ENCODE measurements around the gene PRKACA.

PRKACA gene

GRCh38 chr19:14094854-14095253 is 22.7 kb downstream of the PRKACA start:
- Histone ChIP-seq H3K4me3 (ENCODE audit: low read length) (no peak overlapping the region), H2AFZ (ENCODE audit: low read length) (no peak overlapping the region), H4K20me1 (ENCODE audit: insufficient read depth, low read length) (no peaks in the 10 kb centered on the region), H3K9me3 (replicated peaks; ENCODE audit: insufficient read depth, low read length) (no peaks in the 10 kb centered on the region), H3K27ac (ENCODE audit: low read length) (no peak overlapping the region), H3K4me1 (ENCODE audit: low read length) (peaks cover 3% of the 10 kb centered on the region; the same call in 1 of the 2 replicates), H3K36me3 (replicated peaks; ENCODE audit: insufficient read depth, low read length) (no peaks in the 10 kb centered on the region), H3K4me2 (ENCODE audit: low read depth, low read length) (no peak overlapping the region), H3F3A (ENCODE audit: insufficient read depth, low read length) (no peaks in the 10 kb centered on the region; the same call in 1 of the 2 replicates), H3K79me2 (ENCODE audit: low read length) (no peaks in the 10 kb centered on the region), H3K9ac (ENCODE audit: low read length) (no peak overlapping the region), H3K27me3 (replicated peaks; ENCODE audit: insufficient read depth, low read length) (no peaks in the 10 kb centered on the region), H3K9me2 (replicated peaks; ENCODE audit: insufficient read depth, low read length) (no peaks in the 10 kb centered on the region)
- TF ChIP-seq EZH2 (optimal IDR thresholded peaks at IDR 0.05; ENCODE audit: low read depth, low read length) (no peak), EZH2phosphoT487 (IDR thresholded peaks at IDR 0.05; ENCODE audit: low read length) (no peak), CTCF (IDR thresholded peaks at IDR 0.05; ENCODE audit: low read length) (no peak)
- DNase-seq = no peak

GRCh38 chr19:14093117-14093823 is 24.3 kb downstream of the PRKACA start:
- Histone ChIP-seq H3K36me3 (replicated peaks; ENCODE audit: insufficient read depth, low read length) (no peaks in the 10 kb centered on the region), H3K9me3 (replicated peaks; ENCODE audit: insufficient read depth, low read length) (no peaks in the 10 kb centered on the region), H4K20me1 (ENCODE audit: insufficient read depth, low read length) (no peaks in the 10 kb centered on the region), H3K4me3 (ENCODE audit: low read length) (no peak overlapping the region), H3F3A (ENCODE audit: insufficient read depth, low read length) (no peaks in the 10 kb centered on the region; the same call in 1 of the 2 replicates), H2AFZ (ENCODE audit: low read length) (no peak overlapping the region), H3K9me2 (replicated peaks; ENCODE audit: insufficient read depth, low read length) (no peaks in the 10 kb centered on the region), H3K79me2 (ENCODE audit: low read length) (no peaks in the 10 kb centered on the region), H3K4me1 (ENCODE audit: low read length) (peaks cover 3% of the 10 kb centered on the region; the same call in 1 of the 2 replicates), H3K27ac (ENCODE audit: low read length) (no peak overlapping the region), H3K9ac (ENCODE audit: low read length) (no peak overlapping the region), H3K4me2 (ENCODE audit: low read depth, low read length) (no peak overlapping the region), H3K27me3 (replicated peaks; ENCODE audit: insufficient read depth, low read length) (no peaks in the 10 kb centered on the region)
- no peak for DNase-seq
- TF ChIP-seq EZH2phosphoT487 (IDR thresholded peaks at IDR 0.05; ENCODE audit: low read length) (no peak), CTCF (IDR thresholded peaks at IDR 0.05; ENCODE audit: low read length) (no peak), EZH2 (optimal IDR thresholded peaks at IDR 0.05; ENCODE audit: low read depth, low read length) (no peak)

GRCh38 chr19:14091813-14092462 is 25.6 kb downstream of the PRKACA start:
- peak overlapping the region; percentile 95 for H3K4me3 ChIP-seq (ENCODE audit: low read length)
- DNase-seq = no peak
- no peaks in the 10 kb centered on the region for H3K36me3 ChIP-seq (replicated peaks; ENCODE audit: insufficient read depth, low read length)
- no peaks in the 10 kb centered on the region for H4K20me1 ChIP-seq (ENCODE audit: insufficient read depth, low read length)
- H2AFZ ChIP-seq (ENCODE audit: low read length) = no peak overlapping the region
- H3K9me2 ChIP-seq (replicated peaks; ENCODE audit: insufficient read depth, low read length) = no peaks in the 10 kb centered on the region
- H3K4me1 ChIP-seq (ENCODE audit: low read length) = peaks cover 3% of the 10 kb centered on the region; the same call in 1 of the 2 replicates
- H3K9me3 ChIP-seq (replicated peaks; ENCODE audit: insufficient read depth, low read length) = no peaks in the 10 kb centered on the region
- H3K79me2 ChIP-seq (ENCODE audit: low read length) = no peaks in the 10 kb centered on the region
- no peaks in the 10 kb centered on the region; the same call in 1 of the 2 replicates for H3F3A ChIP-seq (ENCODE audit: insufficient read depth, low read length)
- no peaks in the 10 kb centered on the region for H3K27me3 ChIP-seq (replicated peaks; ENCODE audit: insufficient read depth, low read length)
- peak overlapping the region; percentile 100 for H3K4me2 ChIP-seq (ENCODE audit: low read depth, low read length)
- H3K27ac ChIP-seq (ENCODE audit: low read length) = no peak overlapping the region
- no peak for TF ChIP-seq CTCF (IDR thresholded peaks at IDR 0.05; ENCODE audit: low read length)
- no peak for TF ChIP-seq EZH2 (optimal IDR thresholded peaks at IDR 0.05; ENCODE audit: low read depth, low read length)
- no peak for TF ChIP-seq EZH2phosphoT487 (IDR thresholded peaks at IDR 0.05; ENCODE audit: low read length)
- peak overlapping the region; percentile 78; the same call in 1 of the 2 replicates for H3K9ac ChIP-seq (ENCODE audit: low read length)
